ENCODE results near the gene HSDL1.

HSDL1 gene

GRCh38 chr16:84182680-84183571, 37.9 kb upstream of the HSDL1 start:
- Histone ChIP-seq H3K9ac (ENCODE audit: low read depth in 1 of 2, low read length in 2 of 2) (no peak overlapping the region), H3K27me3 (ENCODE audit: control insufficient read depth in 1 of 2, insufficient read depth in 2 of 2, low read length in 2 of 2) (no peaks in the 10 kb centered on the region), H3K27ac (ENCODE audit: low read depth, low read length) (no peak overlapping the region), H3K4me3 (ENCODE audit: low read depth in 1 of 2, low read length in 2 of 2) (no peak overlapping the region), H3K4me1 (ENCODE audit: control insufficient read depth in 1 of 2, insufficient read depth in 2 of 2, low read length in 2 of 2) (peaks cover 3 to 12% of the 10 kb centered on the region in 2 donors), H3K36me3 (ENCODE audit: control insufficient read depth in 1 of 2, insufficient read depth in 2 of 2, low read length in 2 of 2) (peaks cover 29 to 58% of the 10 kb centered on the region in 2 donors), H3K9me3 (ENCODE audit: control insufficient read depth in 1 of 2, low read length in 2 of 2) (no peaks in the 10 kb centered on the region)

DNA sequence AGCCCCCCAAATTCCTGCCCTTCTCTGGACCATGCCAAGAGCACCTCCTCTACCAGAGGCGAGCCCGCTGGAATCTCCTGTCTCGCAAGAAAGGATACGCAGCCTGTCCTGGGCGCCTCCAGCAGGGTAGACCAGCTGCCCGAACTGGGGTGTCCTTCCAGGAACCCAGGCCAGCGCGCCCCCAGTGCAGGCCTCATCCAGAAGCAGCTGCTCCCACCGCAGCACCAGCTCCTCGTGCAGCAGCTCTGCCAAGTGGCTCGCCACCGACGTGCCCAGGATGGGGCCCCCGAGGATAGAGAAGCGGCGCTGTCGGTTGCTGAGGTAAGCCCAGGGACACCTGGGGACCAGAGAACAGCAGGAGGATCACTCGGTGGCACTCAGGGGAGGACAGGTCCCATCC, 37.1 kb upstream of the HSDL1 start:
- Histone ChIP-seq H3K4me1 (ENCODE audit: control insufficient read depth in 1 of 2, insufficient read depth in 2 of 2, low read length in 2 of 2) (peaks cover 10 to 20% of the 10 kb centered on the region in 2 donors), H3K9ac (ENCODE audit: low read depth in 1 of 2, low read length in 2 of 2) (no peak overlapping the region), H3K27me3 (ENCODE audit: control insufficient read depth in 1 of 2, insufficient read depth in 2 of 2, low read length in 2 of 2) (no peaks in the 10 kb centered on the region), H3K4me3 (ENCODE audit: low read depth in 1 of 2, low read length in 2 of 2) (no peak overlapping the region), H3K9me3 (ENCODE audit: control insufficient read depth in 1 of 2, low read length in 2 of 2) (no peaks in the 10 kb centered on the region), H3K36me3 (ENCODE audit: control insufficient read depth in 1 of 2, insufficient read depth in 2 of 2, low read length in 2 of 2) (peaks cover 29 to 58% of the 10 kb centered on the region in 2 donors), H3K27ac (ENCODE audit: low read depth, low read length) (no peak overlapping the region)

GRCh38 chr16:84181144-84181915, 36.4 kb upstream of the HSDL1 start:
- Histone ChIP-seq H3K27ac (ENCODE audit: low read depth, low read length) (no peak overlapping the region), H3K9me3 (ENCODE audit: control insufficient read depth in 1 of 2, low read length in 2 of 2) (no peaks in the 10 kb centered on the region), H3K36me3 (ENCODE audit: control insufficient read depth in 1 of 2, insufficient read depth in 2 of 2, low read length in 2 of 2) (peaks cover 29 to 58% of the 10 kb centered on the region in 2 donors)

DNA sequence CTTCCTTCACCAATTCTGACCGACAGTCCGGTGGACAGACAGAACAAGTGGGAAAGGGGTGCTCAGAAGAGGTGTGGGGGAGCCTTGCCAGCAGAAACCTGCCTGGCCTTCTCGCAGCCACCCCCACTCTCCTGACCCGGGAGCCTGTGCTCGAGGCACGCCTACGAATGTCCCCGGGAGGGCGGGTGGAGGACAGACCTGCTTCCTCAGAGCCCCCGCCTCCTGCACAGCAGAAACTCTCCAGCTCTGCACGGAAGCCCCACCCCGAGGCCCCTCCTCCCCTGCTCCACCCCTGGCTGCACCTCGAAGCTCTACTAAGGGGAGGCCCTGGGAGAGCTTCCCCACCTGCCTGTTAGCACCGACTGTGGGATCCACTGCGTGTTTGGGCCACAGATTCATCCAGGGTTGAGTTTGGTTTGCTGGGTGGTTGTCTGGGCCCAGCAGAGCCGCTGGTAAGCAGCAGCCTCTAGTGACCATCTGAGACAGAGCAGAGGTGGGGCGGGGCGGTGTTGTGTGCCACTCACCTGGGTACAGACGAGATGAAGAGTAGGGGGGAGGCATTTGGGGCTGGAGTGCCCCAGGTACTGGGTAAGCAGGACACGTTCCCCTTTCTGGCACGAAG, 35.7 kb upstream of the HSDL1 start:
- Histone ChIP-seq H3K4me3 (ENCODE audit: low read depth in 1 of 2, low read length in 2 of 2) (no peak overlapping the region), H3K36me3 (ENCODE audit: control insufficient read depth in 1 of 2, insufficient read depth in 2 of 2, low read length in 2 of 2) (peaks cover 29 to 58% of the 10 kb centered on the region in 2 donors), H3K9me3 (ENCODE audit: control insufficient read depth in 1 of 2, low read length in 2 of 2) (no peaks in the 10 kb centered on the region), H3K9ac (ENCODE audit: low read depth in 1 of 2, low read length in 2 of 2) (no peak overlapping the region), H3K4me1 (ENCODE audit: control insufficient read depth in 1 of 2, insufficient read depth in 2 of 2, low read length in 2 of 2) (peaks cover 18 to 27% of the 10 kb centered on the region in 2 donors), H3K27ac (ENCODE audit: low read depth, low read length) (no peak overlapping the region), H3K27me3 (ENCODE audit: control insufficient read depth in 1 of 2, insufficient read depth in 2 of 2, low read length in 2 of 2) (no peaks in the 10 kb centered on the region)

More at GRCh38 chr16:84181144-84181915, 36.4 kb upstream of the HSDL1 start:
- H3K4me3 ChIP-seq (ENCODE audit: low read depth in 1 of 2, low read length in 2 of 2) = no peak overlapping the region
- no peaks in the 10 kb centered on the region for H3K27me3 ChIP-seq (ENCODE audit: control insufficient read depth in 1 of 2, insufficient read depth in 2 of 2, low read length in 2 of 2)
- H3K4me1 ChIP-seq (ENCODE audit: control insufficient read depth in 1 of 2, insufficient read depth in 2 of 2, low read length in 2 of 2) = peaks cover 17 to 26% of the 10 kb centered on the region in 2 donors
- H3K9ac ChIP-seq (ENCODE audit: low read depth in 1 of 2, low read length in 2 of 2) = no peak overlapping the region

DNA sequence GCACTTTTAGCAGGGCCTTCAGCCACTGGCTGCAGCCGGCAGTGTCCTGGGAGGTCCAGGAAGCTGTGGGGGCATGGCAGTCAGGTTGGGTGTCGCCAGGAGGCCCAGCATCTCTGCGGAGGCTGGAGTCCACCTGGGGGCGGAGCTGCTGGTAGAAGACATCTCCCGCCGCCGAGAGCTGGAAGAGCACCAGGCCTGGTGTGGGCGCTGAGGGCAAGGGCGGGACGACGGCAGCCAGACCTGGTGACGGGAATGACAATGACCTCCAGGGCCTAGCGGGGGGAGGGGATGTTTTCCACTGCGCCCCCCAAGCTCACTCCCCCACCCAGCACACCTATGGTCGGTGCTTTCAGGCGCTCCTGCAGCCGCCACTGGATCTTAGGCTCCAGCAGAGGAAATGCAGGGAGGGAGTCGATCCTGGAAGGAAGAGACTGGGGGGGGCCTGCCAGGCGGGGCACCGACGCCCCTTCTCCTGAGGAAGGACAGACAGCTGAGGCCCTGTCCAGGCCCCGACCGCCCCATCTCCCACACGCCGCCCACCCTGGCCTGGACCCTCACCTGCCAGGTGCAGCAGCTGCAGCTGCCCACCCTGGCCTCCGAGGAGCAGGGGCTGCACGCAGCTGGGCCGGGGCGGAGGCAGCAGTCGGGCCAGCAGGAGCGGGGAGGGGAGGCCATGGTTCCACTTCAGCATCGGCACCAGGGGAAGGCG, 34.8 kb upstream of the HSDL1 start:
- Histone ChIP-seq H3K9ac (ENCODE audit: low read depth in 1 of 2, low read length in 2 of 2) (no peak overlapping the region), H3K36me3 (ENCODE audit: control insufficient read depth in 1 of 2, insufficient read depth in 2 of 2, low read length in 2 of 2) (peaks cover 29 to 57% of the 10 kb centered on the region in 2 donors), H3K9me3 (ENCODE audit: control insufficient read depth in 1 of 2, low read length in 2 of 2) (no peaks in the 10 kb centered on the region), H3K4me1 (ENCODE audit: control insufficient read depth in 1 of 2, insufficient read depth in 2 of 2, low read length in 2 of 2) (peaks cover 18 to 27% of the 10 kb centered on the region in 2 donors), H3K4me3 (ENCODE audit: low read depth in 1 of 2, low read length in 2 of 2) (no peak overlapping the region), H3K27ac (ENCODE audit: low read depth, low read length) (no peak overlapping the region), H3K27me3 (ENCODE audit: control insufficient read depth in 1 of 2, insufficient read depth in 2 of 2, low read length in 2 of 2) (no peaks in the 10 kb centered on the region)

DNA sequence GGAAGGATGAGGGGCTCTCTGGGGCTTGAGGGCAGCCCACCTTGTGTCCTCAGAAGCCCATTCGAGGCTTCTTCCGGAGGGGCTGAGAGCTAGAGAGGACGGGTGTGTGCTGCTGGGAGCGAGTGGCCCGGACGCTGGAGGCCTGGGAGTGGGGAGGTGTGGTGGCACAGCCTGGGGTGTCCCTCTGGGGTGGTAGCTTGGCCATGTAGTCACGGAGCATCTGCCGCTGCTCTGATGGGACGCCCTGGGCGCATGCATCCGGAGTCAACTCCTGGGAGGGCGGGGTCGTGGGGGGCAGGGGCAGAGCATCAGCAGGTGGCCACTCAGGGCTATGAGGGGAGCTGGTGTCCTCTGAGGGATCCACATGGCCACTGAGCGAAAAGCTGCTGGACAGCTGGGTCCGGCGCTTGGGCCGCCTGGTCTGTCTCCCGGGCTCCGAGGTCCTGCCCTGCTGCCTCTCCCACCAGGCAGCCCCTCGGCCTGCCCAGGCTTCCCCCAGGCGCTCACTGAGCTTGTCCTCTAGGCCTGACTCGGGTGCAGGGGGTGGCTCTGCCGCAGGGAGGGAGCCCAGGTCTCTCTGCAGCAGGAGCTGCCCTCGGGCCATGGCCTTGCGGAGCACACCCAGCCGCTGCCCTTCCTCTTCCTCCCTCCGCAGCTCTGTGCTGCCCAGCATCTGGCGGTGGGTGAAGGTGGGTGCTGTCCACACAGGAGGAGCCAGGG, 34.1 kb upstream of the HSDL1 start:
- no peak overlapping the region for H3K27ac ChIP-seq (ENCODE audit: low read depth, low read length)
- no peaks in the 10 kb centered on the region for H3K9me3 ChIP-seq (ENCODE audit: control insufficient read depth in 1 of 2, low read length in 2 of 2)

DNA sequence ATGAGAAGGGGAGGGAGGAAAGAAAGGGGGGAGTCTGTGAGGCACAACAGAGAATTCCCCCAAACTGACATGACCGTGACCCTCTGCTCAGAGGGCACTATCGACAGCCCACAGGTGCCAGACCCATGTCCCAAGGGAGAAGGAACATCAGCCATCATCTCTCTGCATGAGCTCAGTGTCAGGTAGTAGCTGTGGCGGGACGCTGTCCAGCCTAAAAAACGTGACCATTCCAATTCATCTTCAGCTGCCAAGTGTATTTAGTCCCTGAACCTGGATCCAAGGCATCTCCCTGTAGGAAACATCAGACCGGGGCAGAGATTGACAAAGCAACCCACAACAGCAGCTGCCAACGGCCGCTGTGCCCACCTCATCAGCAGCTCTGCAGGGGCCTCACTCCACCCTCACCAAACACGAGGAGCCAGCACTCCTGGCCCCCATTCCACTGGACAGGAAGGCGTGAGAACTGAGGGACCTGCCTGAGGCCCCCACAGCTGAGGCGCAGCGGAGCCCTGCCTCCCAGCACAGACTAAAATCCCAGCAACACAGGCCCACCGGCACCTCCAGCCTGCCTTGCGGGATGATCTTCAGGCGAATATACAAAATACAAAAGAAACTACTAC, 33.3 kb upstream of the HSDL1 start:
- Histone ChIP-seq H3K36me3 (ENCODE audit: control insufficient read depth in 1 of 2, insufficient read depth in 2 of 2, low read length in 2 of 2) (peaks cover 26 to 43% of the 10 kb centered on the region in 2 donors), H3K27ac (ENCODE audit: low read depth, low read length) (no peak overlapping the region), H3K9me3 (ENCODE audit: control insufficient read depth in 1 of 2, low read length in 2 of 2) (no peaks in the 10 kb centered on the region), H3K9ac (ENCODE audit: low read depth in 1 of 2, low read length in 2 of 2) (no peak overlapping the region), H3K27me3 (ENCODE audit: control insufficient read depth in 1 of 2, insufficient read depth in 2 of 2, low read length in 2 of 2) (no peaks in the 10 kb centered on the region), H3K4me3 (ENCODE audit: low read depth in 1 of 2, low read length in 2 of 2) (no peak overlapping the region), H3K4me1 (ENCODE audit: control insufficient read depth in 1 of 2, insufficient read depth in 2 of 2, low read length in 2 of 2) (peaks cover 18 to 25% of the 10 kb centered on the region in 2 donors)

More for the DNA sequence above, 34.1 kb upstream of the HSDL1 start:
- Histone ChIP-seq H3K36me3 (ENCODE audit: control insufficient read depth in 1 of 2, insufficient read depth in 2 of 2, low read length in 2 of 2) (peaks cover 29 to 50% of the 10 kb centered on the region in 2 donors), H3K4me3 (ENCODE audit: low read depth in 1 of 2, low read length in 2 of 2) (no peak overlapping the region), H3K27me3 (ENCODE audit: control insufficient read depth in 1 of 2, insufficient read depth in 2 of 2, low read length in 2 of 2) (no peaks in the 10 kb centered on the region), H3K4me1 (ENCODE audit: control insufficient read depth in 1 of 2, insufficient read depth in 2 of 2, low read length in 2 of 2) (peaks cover 18 to 25% of the 10 kb centered on the region in 2 donors), H3K9ac (ENCODE audit: low read depth in 1 of 2, low read length in 2 of 2) (no peak overlapping the region)

DNA sequence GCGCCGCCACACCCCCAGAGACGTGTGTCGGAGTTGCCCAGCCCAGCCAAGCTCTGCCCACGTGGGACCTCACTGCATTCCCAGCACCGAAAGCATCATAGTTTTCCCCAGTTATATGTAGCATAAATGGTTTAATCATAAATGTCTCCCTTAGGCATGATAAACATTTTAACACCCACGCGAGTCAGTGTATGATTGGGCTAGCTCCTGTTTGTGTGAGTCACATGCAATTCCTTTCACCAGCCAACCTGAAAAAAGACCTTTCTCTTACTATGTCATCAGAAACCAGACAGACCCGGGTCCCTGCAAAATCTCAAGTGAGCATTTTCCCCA, 32.7 kb upstream of the HSDL1 start:
- Histone ChIP-seq H3K36me3 (ENCODE audit: control insufficient read depth in 1 of 2, insufficient read depth in 2 of 2, low read length in 2 of 2) (peaks cover 23 to 37% of the 10 kb centered on the region in 2 donors), H3K4me1 (ENCODE audit: control insufficient read depth in 1 of 2, insufficient read depth in 2 of 2, low read length in 2 of 2) (peaks cover 18 to 25% of the 10 kb centered on the region in 2 donors), H3K4me3 (ENCODE audit: low read depth in 1 of 2, low read length in 2 of 2) (no peak overlapping the region), H3K27me3 (ENCODE audit: control insufficient read depth in 1 of 2, insufficient read depth in 2 of 2, low read length in 2 of 2) (no peaks in the 10 kb centered on the region), H3K27ac (ENCODE audit: low read depth, low read length) (peak overlapping the region; percentile 44), H3K9ac (ENCODE audit: low read depth in 1 of 2, low read length in 2 of 2) (no peak overlapping the region), H3K9me3 (ENCODE audit: control insufficient read depth in 1 of 2, low read length in 2 of 2) (no peaks in the 10 kb centered on the region)
